CD4-positive, alpha-beta T cell treated with Interleukin-2 at 100 ng/mL for 4 hours (primary cell): ENCODE measurements around the gene CASP1.

Experiments
- DNase-seq: peaks from one replicate; pipeline ENCODE4 v3.0.0-alpha.2; 2020; ENCODE audit warnings: low spot score

The CASP1 gene

DNA sequence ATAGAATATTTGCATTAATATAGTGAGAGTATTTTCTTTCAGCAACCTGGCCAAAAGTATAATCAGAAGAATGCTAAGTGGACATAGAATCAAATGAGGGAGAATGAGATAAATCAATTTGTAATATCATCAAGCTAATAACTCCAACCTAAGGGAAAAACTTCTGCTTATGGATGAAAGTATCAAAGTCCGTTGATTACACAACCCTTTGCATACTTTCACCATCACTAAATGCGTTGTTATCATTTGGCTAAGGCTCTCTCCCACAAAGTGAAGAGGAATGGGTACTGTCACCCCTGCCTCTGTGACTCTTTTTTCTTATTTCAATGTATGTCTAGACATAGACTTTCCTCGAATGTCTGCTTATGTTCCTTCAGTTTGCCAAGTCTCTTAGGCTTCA, 50.1 kb downstream of the CASP1 start:
- DNase-seq, result no peak

DNA sequence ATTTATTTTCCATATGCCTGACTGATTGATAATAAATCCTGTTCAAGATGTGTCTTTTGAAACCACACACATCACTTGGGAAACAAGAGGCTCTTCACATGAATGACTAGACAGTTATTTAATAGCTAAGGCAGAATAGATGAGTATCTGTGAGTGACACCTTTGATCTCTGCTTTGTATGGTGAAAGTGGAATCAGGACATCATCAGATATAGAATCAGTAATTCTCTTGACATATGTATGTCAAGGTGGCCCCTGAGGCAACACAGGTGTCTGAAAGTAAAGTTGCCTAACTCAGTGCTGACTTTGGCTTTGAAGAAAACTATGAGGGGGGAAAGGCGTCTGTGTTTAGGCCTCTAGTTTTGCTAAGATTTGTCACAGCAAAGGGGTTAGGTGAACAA, 55.1 kb downstream of the CASP1 start:
- DNase-seq, result no peak
